Activated T-cell treated with anti-CD3 and anti-CD28 coated beads, Interleukin-2, amount 50 U/mL, for 24 hours (primary cell): ENCODE data around the gene RBM33.
"Not testable (repeated sequence)": the region's sequence is repeated elsewhere in the genome, so short reads cannot be mapped to it uniquely, and the experiment has no call there.

Source experiments
- DNase-seq: peaks from one replicate; pipeline ENCODE4 v3.0.0-alpha.2; 2020
- H3K27ac Mint-ChIP-seq: 2 replicates; pipeline ENCODE4 v1.8.0; 2020; ENCODE audit warnings: mild to moderate bottlenecking, mixed read lengths
- H3K27me3 Mint-ChIP-seq: 2 replicates; pipeline ENCODE4 v1.8.0; 2020; ENCODE audit warnings: mixed read lengths
- H3K36me3 Mint-ChIP-seq: 2 replicates; pipeline ENCODE4 v1.8.0; 2020; ENCODE audit warnings: low read depth, mixed read lengths
- H3K4me1 Mint-ChIP-seq: 2 replicates; pipeline ENCODE4 v1.8.0; 2020; ENCODE audit warnings: low read depth, mixed read lengths
- H3K4me3 Mint-ChIP-seq: 2 replicates; pipeline ENCODE4 v1.8.0; 2020; ENCODE audit warnings: mild to moderate bottlenecking, moderate library complexity, mixed read lengths
- H3K9me3 Mint-ChIP-seq: 2 replicates; pipeline ENCODE4 v1.8.0; 2020; ENCODE audit warnings: mixed read lengths

RBM33 gene

GRCh38 chr7:155684543-155684942 lies 40.1 kb downstream of the RBM33 start:
- Mint-ChIP-seq H3K36me3 (peaks cover 93% of the 10 kb centered on the region), H3K9me3 (peaks cover 2% of the 10 kb centered on the region), H3K27me3 (no peaks in the 10 kb centered on the region), H3K4me1 (peaks cover 72% of the 10 kb centered on the region), H3K27ac (peak overlapping the region; percentile 83), H3K4me3 (peak overlapping the region; percentile 35)
- DNase-seq = no peak

DNA sequence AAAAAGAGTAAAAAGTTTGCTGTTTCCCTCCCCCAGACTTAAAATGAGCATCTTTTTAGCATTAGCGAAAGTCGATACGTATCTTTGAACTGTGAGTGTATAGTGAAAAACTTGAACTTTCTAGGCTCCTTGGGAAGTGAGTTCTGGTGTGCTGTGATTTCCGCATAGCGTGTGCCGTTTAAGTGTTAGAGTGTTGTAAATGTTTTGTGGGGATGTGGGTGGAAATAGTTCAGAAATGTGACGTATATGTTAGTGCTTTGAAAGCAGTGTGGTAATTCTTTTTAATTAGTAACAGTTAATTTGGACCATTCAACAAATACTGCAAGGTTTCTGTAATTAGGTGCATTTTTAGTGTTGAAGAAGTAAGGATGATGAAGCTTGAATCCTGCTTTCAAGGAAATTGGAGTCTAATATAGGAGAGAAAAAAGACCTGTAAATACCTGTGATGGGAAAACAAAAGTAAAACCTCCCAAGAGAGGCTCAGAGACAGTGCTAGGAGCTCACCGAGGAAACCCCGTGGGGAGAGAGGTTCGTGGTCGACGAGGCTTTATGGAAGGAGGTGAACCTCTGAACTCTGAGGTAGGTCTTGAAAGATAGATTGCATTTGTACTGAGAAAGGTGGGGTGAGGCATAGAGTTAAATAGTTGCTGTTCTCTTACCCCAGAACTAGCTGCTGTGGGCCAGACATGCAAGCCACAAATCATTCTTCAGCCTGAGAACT lies 40.8 kb downstream of the RBM33 start:
- Mint-ChIP-seq H3K36me3 (peaks cover 95% of the 10 kb centered on the region), H3K9me3 (peaks cover 2% of the 10 kb centered on the region)

GRCh38 chr7:155685791-155686160 lies 41.3 kb downstream of the RBM33 start:
- Mint-ChIP-seq H3K36me3 (peaks cover 95% of the 10 kb centered on the region), H3K9me3 (peaks cover 2% of the 10 kb centered on the region), H3K4me3 (no peak overlapping the region), H3K27ac (peak overlapping the region; percentile 83), H3K4me1 (peaks cover 80% of the 10 kb centered on the region), H3K27me3 (no peaks in the 10 kb centered on the region)
- DNase-seq = no peak

More for the DNA sequence above, 40.8 kb downstream of the RBM33 start:
- peak overlapping the region; percentile 83 for H3K27ac Mint-ChIP-seq
- DNase-seq = no peak
- H3K27me3 Mint-ChIP-seq = no peaks in the 10 kb centered on the region
- peak overlapping the region; percentile 35 for H3K4me3 Mint-ChIP-seq
- H3K4me1 Mint-ChIP-seq = peaks cover 79% of the 10 kb centered on the region

- DNase-seq, H3K27me3 Mint-ChIP-seq, H3K4me3 Mint-ChIP-seq, H3K9me3 Mint-ChIP-seq, H3K27ac Mint-ChIP-seq: not testable (repeated sequence)
- Mint-ChIP-seq H3K4me1 (peaks cover 81% of the 10 kb centered on the region), H3K36me3 (peaks cover 92% of the 10 kb centered on the region)
Observed at GRCh38 chr7:155686620-155687324, 42.3 kb downstream of the RBM33 start.

DNA sequence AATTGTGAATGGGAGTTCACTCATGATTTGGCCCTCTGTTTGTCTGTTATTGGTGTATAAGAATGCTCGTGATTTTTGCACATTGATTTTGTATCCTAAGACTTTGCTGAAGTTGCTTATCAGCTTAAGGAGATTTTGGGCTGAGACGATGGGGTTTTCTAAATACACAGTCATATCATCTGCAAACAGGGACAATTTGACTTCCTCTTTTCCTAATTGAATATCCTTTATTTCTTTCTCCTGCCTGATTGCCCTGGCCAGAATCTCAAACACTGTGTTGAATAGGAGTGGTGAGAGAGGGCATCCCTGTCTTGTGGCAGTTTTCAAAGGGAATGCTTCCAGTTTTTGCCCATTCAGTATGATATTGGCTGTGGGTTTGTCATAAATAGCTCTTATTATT lies 43.8 kb downstream of the RBM33 start:
- Mint-ChIP-seq H3K4me1 (peaks cover 85% of the 10 kb centered on the region), H3K36me3 (peaks cover 85% of the 10 kb centered on the region)
- not testable (repeated sequence) for H3K27ac Mint-ChIP-seq, H3K27me3 Mint-ChIP-seq, H3K9me3 Mint-ChIP-seq, DNase-seq, H3K4me3 Mint-ChIP-seq

GRCh38 chr7:155690655-155691054 lies 46.2 kb downstream of the RBM33 start:
- not testable (repeated sequence) for H3K27me3 Mint-ChIP-seq, H3K4me3 Mint-ChIP-seq, DNase-seq, H3K9me3 Mint-ChIP-seq
- Mint-ChIP-seq H3K36me3 (peaks cover 66% of the 10 kb centered on the region), H3K27ac (peak overlapping the region; percentile 45), H3K4me1 (peaks cover 79% of the 10 kb centered on the region)

DNA sequence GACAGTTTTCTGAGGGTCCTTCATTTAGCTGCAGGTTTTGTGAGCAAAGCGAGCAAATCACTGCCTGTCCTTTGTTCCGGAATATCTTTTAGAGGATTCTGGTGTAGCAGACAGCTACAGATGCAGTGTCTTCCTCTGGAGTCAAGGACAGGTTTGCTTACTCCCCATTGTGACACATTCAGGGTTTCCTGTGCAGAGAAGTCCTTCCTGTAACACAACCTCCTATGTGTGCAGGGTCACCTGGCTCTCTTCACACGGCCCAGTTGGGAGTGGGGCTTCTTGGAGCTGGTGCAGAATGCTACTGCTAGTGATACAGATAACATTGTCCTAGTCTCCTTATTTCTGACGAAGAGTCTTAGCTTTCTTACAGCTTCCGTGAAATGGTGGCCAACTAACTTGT lies 47.9 kb downstream of the RBM33 start:
- Mint-ChIP-seq H3K27me3 (no peaks in the 10 kb centered on the region), H3K36me3 (peaks cover 64% of the 10 kb centered on the region), H3K4me3 (no peak overlapping the region), H3K4me1 (peaks cover 85% of the 10 kb centered on the region), H3K9me3 (peaks cover 2% of the 10 kb centered on the region), H3K27ac (no peak overlapping the region)
- DNase-seq = no peak

GRCh38 chr7:155693826-155694225 lies 49.4 kb downstream of the RBM33 start:
- H3K27ac Mint-ChIP-seq = no peak overlapping the region
- DNase-seq = no peak
- peaks cover 89% of the 10 kb centered on the region for H3K4me1 Mint-ChIP-seq
- no peaks in the 10 kb centered on the region for H3K27me3 Mint-ChIP-seq
- H3K4me3 Mint-ChIP-seq = no peak overlapping the region
- H3K36me3 Mint-ChIP-seq = peaks cover 62% of the 10 kb centered on the region
- H3K9me3 Mint-ChIP-seq = no peaks in the 10 kb centered on the region

DNA sequence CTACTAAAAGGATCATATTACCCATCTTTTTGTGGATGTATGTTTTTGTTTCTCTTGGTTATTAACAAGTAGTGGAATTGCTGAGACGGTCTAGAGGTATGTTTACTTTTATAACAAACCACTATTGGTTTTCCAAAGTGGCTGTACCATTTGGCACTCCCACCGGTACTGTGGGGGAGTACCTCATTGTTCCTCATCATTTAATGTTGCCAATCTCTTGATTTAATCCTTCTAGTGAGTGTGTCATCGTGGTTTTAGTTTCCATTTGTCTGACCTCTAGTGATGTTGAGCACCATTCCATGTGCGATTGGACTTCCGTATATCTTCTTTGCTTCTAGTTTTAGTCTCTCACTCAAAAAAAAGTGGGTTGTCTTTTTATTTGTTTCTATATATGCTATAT lies 50.4 kb downstream of the RBM33 start:
- peaks cover 65% of the 10 kb centered on the region for H3K36me3 Mint-ChIP-seq
- no peak overlapping the region for H3K4me3 Mint-ChIP-seq
- H3K4me1 Mint-ChIP-seq = peaks cover 89% of the 10 kb centered on the region
- no peaks in the 10 kb centered on the region for H3K27me3 Mint-ChIP-seq
- no peak for DNase-seq
- peak overlapping the region; percentile 5 for H3K27ac Mint-ChIP-seq
- H3K9me3 Mint-ChIP-seq = no peaks in the 10 kb centered on the region

DNA sequence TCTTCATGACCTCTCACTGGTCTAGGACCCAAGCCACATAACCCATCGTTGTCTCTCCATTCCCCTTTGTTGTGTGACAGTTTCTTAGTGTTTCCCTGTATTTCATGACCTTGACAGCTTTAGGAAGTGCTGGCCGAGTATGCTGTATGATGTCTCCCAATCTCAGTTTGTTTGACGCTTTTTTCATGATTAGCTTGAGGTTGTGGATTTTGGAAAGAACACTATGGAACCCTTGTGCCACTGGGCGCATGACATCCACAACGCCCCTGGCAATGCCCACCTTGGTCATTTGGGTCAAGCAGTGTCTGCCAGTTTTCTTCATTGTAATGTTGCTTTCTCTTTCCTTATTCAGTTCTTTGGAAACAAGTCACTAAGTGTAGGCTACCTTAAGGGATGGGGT lies 52.3 kb downstream of the RBM33 start:
- H3K36me3 Mint-ChIP-seq = peaks cover 66% of the 10 kb centered on the region
- H3K4me3 Mint-ChIP-seq = no peak overlapping the region
- no peaks in the 10 kb centered on the region for H3K9me3 Mint-ChIP-seq
- no peak for DNase-seq
- H3K4me1 Mint-ChIP-seq = peaks cover 70% of the 10 kb centered on the region
- H3K27me3 Mint-ChIP-seq = no peaks in the 10 kb centered on the region
- no peak overlapping the region for H3K27ac Mint-ChIP-seq

DNA sequence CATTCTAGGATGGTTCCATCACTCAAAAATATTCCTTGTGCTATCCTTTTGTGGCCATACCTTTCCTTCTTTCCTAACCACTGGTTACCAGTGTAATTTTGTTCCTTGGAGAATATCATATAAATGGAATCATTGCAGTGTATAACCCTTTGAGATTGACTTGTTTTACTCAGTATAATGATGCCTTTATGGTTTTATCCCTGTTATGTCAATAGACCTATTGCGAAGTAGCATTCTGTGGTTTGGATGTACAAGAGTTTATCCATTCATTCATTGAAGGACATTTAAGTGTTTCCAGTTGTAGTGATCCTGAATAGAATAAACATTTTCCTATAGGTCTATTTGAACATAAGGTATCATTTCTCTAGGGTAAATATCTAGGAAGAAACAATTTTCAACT lies 54.2 kb downstream of the RBM33 start:
- Mint-ChIP-seq H3K36me3 (peaks cover 75% of the 10 kb centered on the region), H3K4me3 (no peak overlapping the region), H3K27ac (no peak overlapping the region)

GRCh38 chr7:155699180-155699579 lies 54.7 kb downstream of the RBM33 start:
- Mint-ChIP-seq H3K9me3 (no peaks in the 10 kb centered on the region), H3K27me3 (no peaks in the 10 kb centered on the region), H3K4me3 (no peak overlapping the region), H3K4me1 (peaks cover 64% of the 10 kb centered on the region), H3K36me3 (peaks cover 80% of the 10 kb centered on the region), H3K27ac (no peak overlapping the region)
- no peak for DNase-seq

More for the DNA sequence above, 54.2 kb downstream of the RBM33 start:
- H3K4me1 Mint-ChIP-seq = peaks cover 66% of the 10 kb centered on the region
- no peak for DNase-seq
- no peaks in the 10 kb centered on the region for H3K9me3 Mint-ChIP-seq
- no peaks in the 10 kb centered on the region for H3K27me3 Mint-ChIP-seq

- Mint-ChIP-seq H3K27ac (no peak overlapping the region), H3K4me1 (peaks cover 51% of the 10 kb centered on the region), H3K27me3 (no peaks in the 10 kb centered on the region), H3K9me3 (no peaks in the 10 kb centered on the region), H3K36me3 (peaks cover 89% of the 10 kb centered on the region), H3K4me3 (no peak overlapping the region)
- no peak for DNase-seq
Observed at GRCh38 chr7:155700847-155701246, 56.4 kb downstream of the RBM33 start.

GRCh38 chr7:155701972-155702544 lies 57.6 kb downstream of the RBM33 start:
- Mint-ChIP-seq H3K36me3 (peaks cover 92% of the 10 kb centered on the region), H3K9me3 (no peaks in the 10 kb centered on the region), H3K27ac (peak overlapping the region; percentile 66), H3K4me1 (peaks cover 43% of the 10 kb centered on the region), H3K27me3 (no peaks in the 10 kb centered on the region), H3K4me3 (no peak overlapping the region)
- DNase-seq = no peak

DNA sequence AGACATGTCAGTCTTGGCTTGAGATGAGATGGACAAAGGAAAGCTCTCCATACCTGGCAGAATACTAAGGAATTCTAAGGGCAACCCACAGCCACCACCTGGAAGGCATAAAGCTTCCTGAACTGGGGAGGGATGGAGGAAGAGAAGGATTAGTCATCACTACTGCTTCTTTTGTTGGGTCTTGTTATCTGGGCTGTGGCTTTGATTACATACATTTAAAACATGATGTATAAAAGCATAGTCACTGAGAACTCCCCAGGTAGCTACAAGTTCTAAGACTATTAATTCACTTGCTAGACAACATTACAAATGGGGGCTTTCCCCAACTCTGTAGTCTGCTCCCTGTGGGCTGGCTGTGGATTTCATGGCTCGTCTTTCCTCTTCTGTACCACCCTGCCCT lies 58.2 kb downstream of the RBM33 start:
- no peak overlapping the region for H3K4me3 Mint-ChIP-seq
- no peaks in the 10 kb centered on the region for H3K27me3 Mint-ChIP-seq
- H3K27ac Mint-ChIP-seq = peak overlapping the region; percentile 66
- no peak for DNase-seq
- peaks cover 88% of the 10 kb centered on the region for H3K36me3 Mint-ChIP-seq
- no peaks in the 10 kb centered on the region for H3K9me3 Mint-ChIP-seq
- peaks cover 37% of the 10 kb centered on the region for H3K4me1 Mint-ChIP-seq
